ENCODE results near the gene ADI1. TPM values are rescaled to one million over a fixed set of nuclear protein-coding genes. Genes with fewer than 3 reads are reported as not detected.
A peak's percentile ranks its signal among the peaks of the same experiment; 100 is the strongest.
"Not testable (repeated sequence)": the region's sequence is repeated elsewhere in the genome, so short reads cannot be mapped to it uniquely, and the experiment has no call there.

The ADI1 gene
- total RNA-seq, 1 donor from 2014 or later: 63.6 TPM

- peak; percentile 75 for DNase-seq (ENCODE audit: low spot score)
Observed at GRCh38 chr2:3464401-3465005, 54.8 kb downstream of the ADI1 start.

- peak; percentile 75 for DNase-seq (ENCODE audit: low spot score)
Observed at GRCh38 chr2:3463944-3464343, 55.4 kb downstream of the ADI1 start.

- peak; percentile 67 for DNase-seq (ENCODE audit: low spot score)
Observed at GRCh38 chr2:3463186-3463835, 56.0 kb downstream of the ADI1 start.

- DNase-seq (ENCODE audit: low spot score): peak; percentile 72
Observed at GRCh38 chr2:3462493-3463104, 56.7 kb downstream of the ADI1 start.

- peak; percentile 69 for DNase-seq (ENCODE audit: low spot score)
Observed at GRCh38 chr2:3461801-3462492, 57.4 kb downstream of the ADI1 start.

GRCh38 chr2:3460831-3461800 lies 58.2 kb downstream of the ADI1 start:
- peak; percentile 77 for DNase-seq (ENCODE audit: low spot score)

GRCh38 chr2:3460156-3460555 lies 59.2 kb downstream of the ADI1 start:
- DNase-seq (ENCODE audit: low spot score): peak; percentile 55

- peak; percentile 77 for DNase-seq (ENCODE audit: low spot score)
Observed at GRCh38 chr2:3459185-3460015, 59.9 kb downstream of the ADI1 start.

GRCh38 chr2:3458396-3459184 lies 60.7 kb downstream of the ADI1 start:
- DNase-seq (ENCODE audit: low spot score): no peak

- DNase-seq (ENCODE audit: low spot score): no peak
Observed at GRCh38 chr2:3457524-3458395, 61.6 kb downstream of the ADI1 start.

GRCh38 chr2:3456125-3456524 lies 63.2 kb downstream of the ADI1 start:
- peak; percentile 65 for DNase-seq (ENCODE audit: low spot score)

GRCh38 chr2:3454802-3455201 lies 64.5 kb downstream of the ADI1 start:
- no peak for DNase-seq (ENCODE audit: low spot score)

GRCh38 chr2:3454005-3454404 lies 65.3 kb downstream of the ADI1 start:
- not testable (repeated sequence) for DNase-seq (ENCODE audit: low spot score)

- DNase-seq (ENCODE audit: low spot score): no peak
Observed at GRCh38 chr2:3453190-3453999, 65.9 kb downstream of the ADI1 start.

GRCh38 chr2:3451926-3452671 lies 67.2 kb downstream of the ADI1 start:
- DNase-seq (ENCODE audit: low spot score): peak; percentile 80

GRCh38 chr2:3451169-3451568 lies 68.2 kb downstream of the ADI1 start:
- DNase-seq (ENCODE audit: low spot score): no peak

Measured in mesenteric fat pad (tissue), 1 donor.